ENCODE data around the gene MDC1. TPM values are rescaled to one million over a fixed set of nuclear protein-coding genes. Genes with fewer than 3 reads are reported as not detected.

Gene MDC1
- total and polyA plus RNA-seq, 2 of the 13 experiments (the other 11 are each of a cell fraction or from before 2014, with no cell fraction given) = 8.4 to 14.0 TPM

DNA sequence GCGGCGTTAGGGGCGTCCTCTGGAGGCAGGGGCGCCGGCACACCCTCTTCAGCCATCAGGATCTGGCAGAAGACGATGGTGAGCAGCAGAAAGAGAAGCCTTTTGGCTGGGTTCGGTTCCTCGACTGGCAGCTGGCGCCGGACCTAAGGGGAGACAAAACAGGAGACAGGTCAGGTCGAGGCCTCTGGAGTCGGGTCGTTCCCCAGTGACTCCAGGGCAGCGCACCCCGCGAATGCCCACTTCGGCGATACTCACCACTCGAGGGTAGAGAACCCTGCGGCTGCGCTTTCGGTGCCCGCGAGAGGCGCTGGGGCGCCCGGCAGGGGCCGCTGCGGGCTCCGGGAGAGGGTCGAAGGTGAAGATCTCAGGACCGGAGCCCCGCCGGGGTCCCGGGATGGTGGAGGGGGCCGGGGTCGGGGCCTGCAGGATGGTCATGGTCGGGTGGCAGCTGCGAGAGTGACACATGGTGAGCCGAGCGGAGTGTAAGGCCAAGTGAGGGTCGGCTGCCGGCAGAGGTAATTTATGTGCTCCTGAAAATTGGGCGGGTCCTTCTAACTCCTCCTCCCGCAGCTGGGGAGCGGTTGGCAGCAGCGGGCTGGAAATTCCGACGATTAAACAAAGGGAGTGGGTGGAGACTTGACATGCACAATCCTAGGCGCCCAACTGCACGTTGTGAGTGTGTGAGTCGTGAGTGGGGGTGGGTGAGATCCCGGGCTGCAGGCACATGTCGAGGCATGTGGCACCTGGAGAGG is 27.1 kb upstream of the MDC1 start, which contains the start of gene IER3 (continued):
- TF ChIP-seq, protein P1, sequence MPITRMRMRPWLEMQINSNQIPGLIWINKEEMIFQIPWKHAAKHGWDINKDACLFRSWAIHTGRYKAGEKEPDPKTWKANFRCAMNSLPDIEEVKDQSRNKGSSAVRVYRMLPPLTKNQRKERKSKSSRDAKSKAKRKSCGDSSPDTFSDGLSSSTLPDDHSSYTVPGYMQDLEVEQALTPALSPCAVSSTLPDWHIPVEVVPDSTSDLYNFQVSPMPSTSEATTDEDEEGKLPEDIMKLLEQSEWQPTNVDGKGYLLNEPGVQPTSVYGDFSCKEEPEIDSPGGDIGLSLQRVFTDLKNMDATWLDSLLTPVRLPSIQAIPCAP (CRISPR knock-in tag; IDR thresholded peaks at IDR 0.05; ENCODE audit: low read depth) = peak; percentile 21; the same call in 1 of the 2 replicates
- TF ChIP-seq EHMT2 (IDR thresholded peaks at IDR 0.05; ENCODE audit: borderline replicate concordance, low read depth, low read length) (no peak), ZFX (CRISPR knock-in tag; IDR thresholded peaks at IDR 0.05; ENCODE audit: low read depth) (peak; percentile 87), FIP1L1 (IDR thresholded peaks at IDR 0.05; ENCODE audit: borderline replicate concordance, insufficient read depth, low read depth, low read length) (peak; percentile 97; the same call in 1 of the 2 replicates), CC2D1A (CRISPR knock-in tag; IDR thresholded peaks at IDR 0.05) (no peak), ZNF260 (CRISPR knock-in tag; IDR thresholded peaks at IDR 0.05; ENCODE audit: borderline replicate concordance, low read depth) (no peak), ZNF256 (CRISPR knock-in tag; conservative IDR thresholded peaks at IDR 0.05) (no peak; the same call in 1 of the 2 replicates), CREB1 (IDR thresholded peaks at IDR 0.05) (no peak), CREB1 (CRISPR knock-in tag; IDR thresholded peaks at IDR 0.05) (no peak), ZNF3 (CRISPR knock-in tag; IDR thresholded peaks at IDR 0.05) (no peak), ZNF10 (CRISPR knock-in tag; IDR thresholded peaks at IDR 0.05; ENCODE audit: borderline replicate concordance, low read depth) (no peak)
- TF ChIP-seq, protein P2, sequence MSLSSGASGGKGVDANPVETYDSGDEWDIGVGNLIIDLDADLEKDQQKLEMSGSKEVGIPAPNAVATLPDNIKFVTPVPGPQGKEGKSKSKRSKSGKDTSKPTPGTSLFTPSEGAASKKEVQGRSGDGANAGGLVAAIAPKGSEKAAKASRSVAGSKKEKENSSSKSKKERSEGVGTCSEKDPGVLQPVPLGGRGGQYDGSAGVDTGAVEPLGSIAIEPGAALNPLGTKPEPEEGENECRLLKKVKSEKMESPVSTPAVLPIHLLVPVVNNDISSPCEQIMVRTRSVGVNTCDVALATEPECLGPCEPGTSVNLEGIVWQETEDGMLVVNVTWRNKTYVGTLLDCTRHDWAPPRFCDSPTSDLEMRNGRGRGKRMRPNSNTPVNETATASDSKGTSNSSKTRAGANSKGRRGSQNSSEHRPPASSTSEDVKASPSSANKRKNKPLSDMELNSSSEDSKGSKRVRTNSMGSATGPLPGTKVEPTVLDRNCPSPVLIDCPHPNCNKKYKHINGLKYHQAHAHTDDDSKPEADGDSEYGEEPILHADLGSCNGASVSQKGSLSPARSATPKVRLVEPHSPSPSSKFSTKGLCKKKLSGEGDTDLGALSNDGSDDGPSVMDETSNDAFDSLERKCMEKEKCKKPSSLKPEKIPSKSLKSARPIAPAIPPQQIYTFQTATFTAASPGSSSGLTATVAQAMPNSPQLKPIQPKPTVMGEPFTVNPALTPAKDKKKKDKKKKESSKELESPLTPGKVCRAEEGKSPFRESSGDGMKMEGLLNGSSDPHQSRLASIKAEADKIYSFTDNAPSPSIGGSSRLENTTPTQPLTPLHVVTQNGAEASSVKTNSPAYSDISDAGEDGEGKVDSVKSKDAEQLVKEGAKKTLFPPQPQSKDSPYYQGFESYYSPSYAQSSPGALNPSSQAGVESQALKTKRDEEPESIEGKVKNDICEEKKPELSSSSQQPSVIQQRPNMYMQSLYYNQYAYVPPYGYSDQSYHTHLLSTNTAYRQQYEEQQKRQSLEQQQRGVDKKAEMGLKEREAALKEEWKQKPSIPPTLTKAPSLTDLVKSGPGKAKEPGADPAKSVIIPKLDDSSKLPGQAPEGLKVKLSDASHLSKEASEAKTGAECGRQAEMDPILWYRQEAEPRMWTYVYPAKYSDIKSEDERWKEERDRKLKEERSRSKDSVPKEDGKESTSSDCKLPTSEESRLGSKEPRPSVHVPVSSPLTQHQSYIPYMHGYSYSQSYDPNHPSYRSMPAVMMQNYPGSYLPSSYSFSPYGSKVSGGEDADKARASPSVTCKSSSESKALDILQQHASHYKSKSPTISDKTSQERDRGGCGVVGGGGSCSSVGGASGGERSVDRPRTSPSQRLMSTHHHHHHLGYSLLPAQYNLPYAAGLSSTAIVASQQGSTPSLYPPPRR (CRISPR knock-in tag; IDR thresholded peaks at IDR 0.05; ENCODE audit: borderline replicate concordance) = peak; percentile 73
- TF ChIP-seq, protein P3, sequence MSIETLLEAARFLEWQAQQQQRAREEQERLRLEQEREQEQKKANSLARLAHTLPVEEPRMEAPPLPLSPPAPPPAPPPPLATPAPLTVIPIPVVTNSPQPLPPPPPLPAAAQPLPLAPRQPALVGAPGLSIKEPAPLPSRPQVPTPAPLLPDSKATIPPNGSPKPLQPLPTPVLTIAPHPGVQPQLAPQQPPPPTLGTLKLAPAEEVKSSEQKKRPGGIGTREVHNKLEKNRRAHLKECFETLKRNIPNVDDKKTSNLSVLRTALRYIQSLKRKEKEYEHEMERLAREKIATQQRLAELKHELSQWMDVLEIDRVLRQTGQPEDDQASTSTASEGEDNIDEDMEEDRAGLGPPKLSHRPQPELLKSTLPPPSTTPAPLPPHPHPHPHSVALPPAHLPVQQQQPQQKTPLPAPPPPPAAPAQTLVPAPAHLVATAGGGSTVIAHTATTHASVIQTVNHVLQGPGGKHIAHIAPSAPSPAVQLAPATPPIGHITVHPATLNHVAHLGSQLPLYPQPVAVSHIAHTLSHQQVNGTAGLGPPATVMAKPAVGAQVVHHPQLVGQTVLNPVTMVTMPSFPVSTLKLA (IDR thresholded peaks at IDR 0.05) = no peak; the same call in 1 of the 2 replicates
- TF ChIP-seq, protein P4, sequence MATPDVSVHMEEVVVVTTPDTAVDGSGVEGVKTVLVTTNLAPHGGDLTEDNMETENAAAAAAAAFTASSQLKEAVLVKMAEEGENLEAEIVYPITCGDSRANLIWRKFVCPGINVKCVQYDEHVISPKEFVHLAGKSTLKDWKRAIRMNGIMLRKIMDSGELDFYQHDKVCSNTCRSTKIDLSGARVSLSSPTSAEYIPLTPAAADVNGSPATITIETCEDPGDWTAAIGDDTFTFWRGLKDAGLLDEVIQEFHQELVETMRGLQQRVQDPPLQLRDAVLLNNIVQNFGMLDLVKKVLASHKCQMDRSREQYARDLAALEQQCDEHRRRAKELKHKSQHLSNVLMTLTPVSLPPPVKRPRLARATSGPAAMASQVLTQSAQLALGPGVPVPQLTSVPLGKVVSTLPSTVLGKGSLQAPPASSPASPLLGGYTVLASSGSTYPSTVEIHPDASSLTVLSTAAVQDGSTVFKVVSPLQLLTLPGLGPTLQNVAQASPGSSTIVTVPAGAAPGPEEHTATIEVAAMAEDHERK (CRISPR knock-in tag; IDR thresholded peaks at IDR 0.05; ENCODE audit: low read depth) = no peak
- TF ChIP-seq, protein P5, sequence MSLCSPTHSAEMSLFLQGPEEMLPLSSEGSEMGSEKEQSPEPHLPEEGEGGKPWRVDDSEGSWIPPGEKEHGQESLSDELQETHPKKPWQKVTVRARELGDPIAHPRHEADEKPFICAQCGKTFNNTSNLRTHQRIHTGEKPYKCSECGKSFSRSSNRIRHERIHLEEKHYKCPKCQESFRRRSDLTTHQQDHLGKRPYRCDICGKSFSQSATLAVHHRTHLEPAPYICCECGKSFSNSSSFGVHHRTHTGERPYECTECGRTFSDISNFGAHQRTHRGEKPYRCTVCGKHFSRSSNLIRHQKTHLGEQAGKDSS (CRISPR knock-in tag; IDR thresholded peaks at IDR 0.05; ENCODE audit: borderline replicate concordance, low read depth) = 0 out of 2 replicates have a peak, but pooled peaks have one; percentile 13

Data from HepG2 (cell line).